ENCODE results near the gene PRSS37. TPM values are rescaled to one million over a fixed set of nuclear protein-coding genes. Genes with fewer than 3 reads are reported as not detected.

PRSS37 gene
- total RNA-seq (2022; extraction: Qiagen RNA extraction), result not detected in 5 replicates

GRCh38 chr7:141841385-141841784, at the start of gene PRSS37:
PRSS37 (minus strand) TSS chr7:141841485; CDS start chr7:141841049, 436 bp downstream.

GRCh38 chr7:141789917-141790316, 51.4 kb downstream of the PRSS37 start, which contains the start of gene TAS2R5:
TAS2R5 (plus strand) TSS chr7:141790217; CDS start chr7:141790362, 145 bp downstream.

Other genes starting within 250 kb of the PRSS37 start
- gene DENND11, start 139.3 kb downstream of the PRSS37 start, total RNA-seq (2022; extraction: Qiagen RNA extraction), result 4.6 to 6.0 TPM (median 5.6 TPM) in 5 replicates
- not detected in 5 replicates for gene WEE2, start 133.1 kb downstream of the PRSS37 start, total RNA-seq (2022; extraction: Qiagen RNA extraction)
- 272 to 326 TPM (median 276 TPM) in 5 replicates for gene SSBP1, start 103.1 kb downstream of the PRSS37 start, total RNA-seq (2022; extraction: Qiagen RNA extraction)
- not detected in 5 replicates for gene TAS2R3, start 77.4 kb downstream of the PRSS37 start, total RNA-seq (2022; extraction: Qiagen RNA extraction)
- 0.05 to 0.17 TPM (median 0.11 TPM) in 5 replicates for gene TAS2R4, start 64.8 kb downstream of the PRSS37 start, total RNA-seq (2022; extraction: Qiagen RNA extraction)
- gene TAS2R5, start 51.3 kb downstream of the PRSS37 start, total RNA-seq (2022; extraction: Qiagen RNA extraction), result 0.28 to 0.44 TPM (median 0.36 TPM) in 5 replicates
- gene OR9A4, start 74.9 kb upstream of the PRSS37 start, total RNA-seq (2022; extraction: Qiagen RNA extraction), result not detected in 5 replicates
- gene CLEC5A, start 105.5 kb upstream of the PRSS37 start, total RNA-seq (2022; extraction: Qiagen RNA extraction), result not detected in 5 replicates
- gene TAS2R38, start 132.3 kb upstream of the PRSS37 start, total RNA-seq (2022; extraction: Qiagen RNA extraction), result not detected in 5 replicates
- gene MGAM, start 154.4 kb upstream of the PRSS37 start, total RNA-seq (2022; extraction: Qiagen RNA extraction), result 0.58 to 0.73 TPM (median 0.60 TPM) in 5 replicates